Lower leg skin (tissue), 3 donors: ENCODE results near the gene RAD51B.

ENCODE experiments used
- POLR2A ChIP-seq, 2 donors: fragments of 450-650 bp; IDR thresholded peaks; one replicate each; pipeline ENCODE4 v1.6.1; 2016 to 2017; ENCODE audit warnings: antibody characterized with exemption in 2 of 2, mild to moderate bottlenecking in 1 of 2, moderate library complexity in 1 of 2
- TF ChIP-seq, protein P1 (sequence below), 3 donors: fragments of 450-650 bp; IDR thresholded peaks; one replicate each; pipeline ENCODE4 v1.5.1; 2016; ENCODE audit warnings: antibody characterized with exemption in 3 of 3, mild to moderate bottlenecking in 3 of 3, moderate library complexity in 2 of 3

GRCh38 chr14:68744613-68745012, 925.0 kb downstream of the RAD51B start:
- TF ChIP-seq, protein P1, sequence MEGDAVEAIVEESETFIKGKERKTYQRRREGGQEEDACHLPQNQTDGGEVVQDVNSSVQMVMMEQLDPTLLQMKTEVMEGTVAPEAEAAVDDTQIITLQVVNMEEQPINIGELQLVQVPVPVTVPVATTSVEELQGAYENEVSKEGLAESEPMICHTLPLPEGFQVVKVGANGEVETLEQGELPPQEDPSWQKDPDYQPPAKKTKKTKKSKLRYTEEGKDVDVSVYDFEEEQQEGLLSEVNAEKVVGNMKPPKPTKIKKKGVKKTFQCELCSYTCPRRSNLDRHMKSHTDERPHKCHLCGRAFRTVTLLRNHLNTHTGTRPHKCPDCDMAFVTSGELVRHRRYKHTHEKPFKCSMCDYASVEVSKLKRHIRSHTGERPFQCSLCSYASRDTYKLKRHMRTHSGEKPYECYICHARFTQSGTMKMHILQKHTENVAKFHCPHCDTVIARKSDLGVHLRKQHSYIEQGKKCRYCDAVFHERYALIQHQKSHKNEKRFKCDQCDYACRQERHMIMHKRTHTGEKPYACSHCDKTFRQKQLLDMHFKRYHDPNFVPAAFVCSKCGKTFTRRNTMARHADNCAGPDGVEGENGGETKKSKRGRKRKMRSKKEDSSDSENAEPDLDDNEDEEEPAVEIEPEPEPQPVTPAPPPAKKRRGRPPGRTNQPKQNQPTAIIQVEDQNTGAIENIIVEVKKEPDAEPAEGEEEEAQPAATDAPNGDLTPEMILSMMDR (IDR thresholded peaks at IDR 0.05), result no peak
- no peak for TF ChIP-seq POLR2A (IDR thresholded peaks at IDR 0.05)
